ENCODE measurements around the gene DNAJB4. TPM values are rescaled to one million over a fixed set of nuclear protein-coding genes. Genes with fewer than 3 reads are reported as not detected.

The DNAJB4 gene
- 10 to 100 TPM; 41.0 to 59.8 TPM for total RNA-seq

DNA sequence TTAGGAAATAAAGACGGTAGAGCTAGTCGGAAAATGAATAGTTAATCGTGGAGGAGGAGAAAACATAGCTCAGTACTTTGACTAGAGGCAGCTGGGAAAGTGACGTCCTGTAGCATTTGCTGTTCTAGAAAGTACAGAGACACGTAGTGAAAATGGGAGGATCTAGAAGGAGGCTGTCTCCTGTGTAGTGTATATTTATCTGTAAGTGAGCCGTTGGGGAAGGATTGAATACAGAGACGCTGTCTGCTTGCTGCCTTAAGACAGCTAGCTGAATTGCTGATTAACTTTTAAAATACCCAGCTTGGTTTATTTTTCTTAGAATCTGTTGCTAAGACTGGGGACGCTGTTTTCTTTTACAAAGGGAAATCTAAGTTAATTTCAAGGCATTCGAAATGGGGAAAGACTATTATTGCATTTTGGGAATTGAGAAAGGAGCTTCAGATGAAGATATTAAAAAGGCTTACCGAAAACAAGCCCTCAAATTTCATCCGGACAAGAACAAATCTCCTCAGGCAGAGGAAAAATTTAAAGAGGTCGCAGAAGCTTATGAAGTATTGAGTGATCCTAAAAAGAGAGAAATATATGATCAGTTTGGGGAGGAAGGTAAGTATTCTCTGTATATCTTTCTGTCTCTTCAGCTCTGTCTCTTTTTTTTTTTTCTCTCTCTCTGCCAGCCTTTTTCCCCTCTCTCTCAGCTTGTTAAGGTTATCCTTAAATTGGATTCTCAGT, at the start of gene DNAJB4:
DNAJB4 (plus strand) TSS at position 221 of the 729 bp plus-strand sequence; CDS start at position 393, 172 bp downstream.
- no peaks in the 10 kb centered on the region for H3K27me3 ChIP-seq (replicated peaks; ENCODE audit: insufficient read depth)
- ATAC-seq (ENCODE audit: insufficient number of reproducible peaks, low FRiP score, low read depth) (peak; percentile 97), DNase-seq (ENCODE audit: low spot score) (peak; percentile 29)
- no peaks in the 10 kb centered on the region for H3K36me3 ChIP-seq
- H3K27ac ChIP-seq, result peak within 1 kb of the TSS; percentile 89 to 91
- peak within 1 kb of the TSS; percentile 79 for H3K4me3 ChIP-seq
- H3K9me3 ChIP-seq, result no peaks in the 10 kb centered on the region
- H3K4me1 ChIP-seq (ENCODE audit: control insufficient read depth in 1 of 2, low read depth in 2 of 2), result peaks cover 3 to 27% of the 10 kb centered on the region in 2 donors
- TF ChIP-seq, protein P1, sequence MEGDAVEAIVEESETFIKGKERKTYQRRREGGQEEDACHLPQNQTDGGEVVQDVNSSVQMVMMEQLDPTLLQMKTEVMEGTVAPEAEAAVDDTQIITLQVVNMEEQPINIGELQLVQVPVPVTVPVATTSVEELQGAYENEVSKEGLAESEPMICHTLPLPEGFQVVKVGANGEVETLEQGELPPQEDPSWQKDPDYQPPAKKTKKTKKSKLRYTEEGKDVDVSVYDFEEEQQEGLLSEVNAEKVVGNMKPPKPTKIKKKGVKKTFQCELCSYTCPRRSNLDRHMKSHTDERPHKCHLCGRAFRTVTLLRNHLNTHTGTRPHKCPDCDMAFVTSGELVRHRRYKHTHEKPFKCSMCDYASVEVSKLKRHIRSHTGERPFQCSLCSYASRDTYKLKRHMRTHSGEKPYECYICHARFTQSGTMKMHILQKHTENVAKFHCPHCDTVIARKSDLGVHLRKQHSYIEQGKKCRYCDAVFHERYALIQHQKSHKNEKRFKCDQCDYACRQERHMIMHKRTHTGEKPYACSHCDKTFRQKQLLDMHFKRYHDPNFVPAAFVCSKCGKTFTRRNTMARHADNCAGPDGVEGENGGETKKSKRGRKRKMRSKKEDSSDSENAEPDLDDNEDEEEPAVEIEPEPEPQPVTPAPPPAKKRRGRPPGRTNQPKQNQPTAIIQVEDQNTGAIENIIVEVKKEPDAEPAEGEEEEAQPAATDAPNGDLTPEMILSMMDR (IDR thresholded peaks at IDR 0.05), result no peak

DNA sequence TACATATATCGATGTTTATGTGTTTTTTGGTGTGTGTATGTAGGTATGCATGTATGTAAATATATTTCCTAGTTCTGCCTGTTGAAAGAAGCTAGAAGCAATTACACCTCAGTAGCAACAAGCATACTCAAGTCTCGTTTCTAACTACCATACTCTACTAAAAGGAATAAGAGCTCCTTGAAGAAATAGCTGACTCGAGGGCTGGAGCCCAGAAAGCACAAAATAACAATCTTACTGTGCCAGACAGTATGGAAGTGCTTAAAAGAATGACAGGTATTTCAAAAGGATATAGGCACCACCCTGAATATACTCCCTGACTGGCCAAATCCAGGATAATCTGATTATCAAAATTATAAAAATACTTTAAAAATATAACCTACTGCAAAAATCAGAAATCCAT, 49.0 kb upstream of the DNAJB4 start:
- no peak for DNase-seq (ENCODE audit: low spot score)
- TF ChIP-seq, protein P1 (IDR thresholded peaks at IDR 0.05), result no peak
- Histone ChIP-seq H3K4me3 (no peak overlapping the region), H3K27me3 (replicated peaks; ENCODE audit: insufficient read depth) (no peaks in the 10 kb centered on the region), H3K4me1 (ENCODE audit: control insufficient read depth in 1 of 2, low read depth in 2 of 2) (peaks cover 2 to 12% of the 10 kb centered on the region in 2 donors), H3K27ac (no peak overlapping the region), H3K9me3 (no peaks in the 10 kb centered on the region), H3K36me3 (peaks cover 33% of the 10 kb centered on the region)
- ATAC-seq (ENCODE audit: insufficient number of reproducible peaks, low FRiP score, low read depth), result no peak

DNA sequence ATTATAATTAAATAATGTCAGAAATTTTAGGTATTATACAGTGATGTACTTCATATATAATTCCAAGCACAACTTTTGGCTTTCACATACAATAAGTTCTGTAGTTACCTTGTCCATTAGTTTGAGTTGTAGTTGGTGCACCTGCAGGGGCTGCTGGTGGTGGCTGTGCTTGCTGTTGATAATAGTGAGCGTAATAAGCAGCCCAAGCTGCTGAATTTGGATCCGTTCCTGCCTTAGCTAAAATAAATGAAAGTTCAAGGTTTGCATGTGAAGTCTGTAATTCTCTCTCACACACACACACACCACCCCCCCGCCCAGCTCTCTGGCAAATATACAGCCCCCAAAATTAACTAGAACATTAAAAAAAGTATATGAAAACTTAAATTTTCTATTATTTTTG, 48.3 kb upstream of the DNAJB4 start:
- Histone ChIP-seq H3K4me3 (no peak overlapping the region), H3K9me3 (no peaks in the 10 kb centered on the region), H3K4me1 (ENCODE audit: control insufficient read depth in 1 of 2, low read depth in 2 of 2) (peaks cover 2 to 7% of the 10 kb centered on the region in 2 donors), H3K27me3 (replicated peaks; ENCODE audit: insufficient read depth) (no peaks in the 10 kb centered on the region), H3K36me3 (peaks cover 40% of the 10 kb centered on the region), H3K27ac (no peak overlapping the region)
- no peak for ATAC-seq (ENCODE audit: insufficient number of reproducible peaks, low FRiP score, low read depth)
- no peak for DNase-seq (ENCODE audit: low spot score)
- TF ChIP-seq, protein P1 (IDR thresholded peaks at IDR 0.05), result no peak

DNA sequence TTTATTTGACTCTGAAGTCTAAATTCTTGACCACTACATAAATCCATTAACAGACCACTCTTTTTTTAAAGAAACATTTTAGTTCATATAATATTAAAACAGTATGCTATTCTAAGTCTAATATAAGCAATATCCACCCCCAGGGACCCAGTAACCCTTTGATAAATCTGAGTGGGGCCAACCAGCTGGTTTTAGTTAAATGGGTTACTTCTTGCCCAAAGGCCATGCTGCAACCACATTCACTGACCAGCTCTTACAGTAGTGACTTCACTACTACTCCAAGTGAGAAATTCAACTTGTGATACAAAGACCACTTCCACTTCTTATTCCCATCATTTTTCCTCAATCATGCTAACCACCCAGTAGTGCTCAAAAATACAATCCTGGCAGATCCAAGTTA, 46.3 kb upstream of the DNAJB4 start:
- TF ChIP-seq, protein P1 (IDR thresholded peaks at IDR 0.05), result no peak
- Histone ChIP-seq H3K36me3 (peaks cover 52% of the 10 kb centered on the region), H3K27ac (peak overlapping the region in 1 of 2 donors; percentile 26), H3K4me1 (ENCODE audit: control insufficient read depth in 1 of 2, low read depth in 2 of 2) (peaks cover 0 to 7% of the 10 kb centered on the region in 2 donors), H3K4me3 (no peak overlapping the region), H3K9me3 (no peaks in the 10 kb centered on the region), H3K27me3 (replicated peaks; ENCODE audit: insufficient read depth) (no peaks in the 10 kb centered on the region)
- ATAC-seq (ENCODE audit: insufficient number of reproducible peaks, low FRiP score, low read depth) (no peak), DNase-seq (ENCODE audit: low spot score) (no peak)

DNA sequence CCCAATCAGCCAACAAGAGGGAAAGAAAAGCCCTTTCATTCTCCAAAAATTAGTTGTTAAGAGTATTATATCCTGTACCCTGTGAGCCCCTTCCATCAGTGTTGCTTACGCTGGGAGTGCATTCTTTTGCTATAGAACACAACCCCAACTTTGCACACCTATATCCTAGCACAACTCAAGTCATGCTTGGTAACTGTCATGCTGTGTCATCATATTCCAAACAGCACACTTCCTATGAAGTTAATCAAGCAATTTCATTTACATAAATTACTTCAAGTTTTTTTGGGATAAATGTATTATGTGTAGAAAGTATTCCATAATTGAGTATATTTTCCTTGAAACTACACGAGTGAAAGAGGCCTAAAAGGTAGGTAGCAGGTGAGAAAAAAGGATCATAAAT, 45.9 kb upstream of the DNAJB4 start:
- Histone ChIP-seq H3K4me1 (ENCODE audit: control insufficient read depth in 1 of 2, low read depth in 2 of 2) (peaks cover 0 to 7% of the 10 kb centered on the region in 2 donors), H3K27me3 (replicated peaks; ENCODE audit: insufficient read depth) (no peaks in the 10 kb centered on the region), H3K36me3 (peaks cover 56% of the 10 kb centered on the region), H3K9me3 (no peaks in the 10 kb centered on the region), H3K4me3 (no peak overlapping the region), H3K27ac (no peak overlapping the region)
- DNase-seq (ENCODE audit: low spot score) (no peak), ATAC-seq (ENCODE audit: insufficient number of reproducible peaks, low FRiP score, low read depth) (no peak)
- TF ChIP-seq, protein P1 (IDR thresholded peaks at IDR 0.05), result no peak
